ENCODE data around the gene OLFM1. TPM values are rescaled to one million over a fixed set of nuclear protein-coding genes. Genes with fewer than 3 reads are reported as not detected.
"Not testable (repeated sequence)": the region's sequence is repeated elsewhere in the genome, so short reads cannot be mapped to it uniquely, and the experiment has no call there.

The OLFM1 gene
- total RNA-seq, 1 donor from 2014 or later: 0.96 TPM

GRCh38 chr9:135053133-135053532, 34.3 kb upstream of the OLFM1 start:
- no peaks in the 10 kb centered on the region for H3K27me3 ChIP-seq (ENCODE audit: control insufficient read depth, insufficient read depth, low read length)
- H3K4me3 ChIP-seq (ENCODE audit: low read depth, low read length): no peak overlapping the region
- no peak for TF ChIP-seq CTCF (IDR thresholded peaks at IDR 0.05; ENCODE audit: insufficient read depth, low read length, poor library complexity, severe bottlenecking)
- H3K36me3 ChIP-seq (ENCODE audit: control insufficient read depth, insufficient read depth, low read length): no peaks in the 10 kb centered on the region
- no peak for DNase-seq (ENCODE audit: low read depth)

GRCh38 chr9:135055181-135055580, 32.3 kb upstream of the OLFM1 start:
- H3K4me3 ChIP-seq (ENCODE audit: low read depth, low read length): no peak overlapping the region
- TF ChIP-seq CTCF (IDR thresholded peaks at IDR 0.05; ENCODE audit: insufficient read depth, low read length, poor library complexity, severe bottlenecking): no peak
- DNase-seq (ENCODE audit: low read depth): no peak
- H3K36me3 ChIP-seq (ENCODE audit: control insufficient read depth, insufficient read depth, low read length): no peaks in the 10 kb centered on the region
- no peaks in the 10 kb centered on the region for H3K27me3 ChIP-seq (ENCODE audit: control insufficient read depth, insufficient read depth, low read length)

- TF ChIP-seq CTCF (IDR thresholded peaks at IDR 0.05; ENCODE audit: insufficient read depth, low read length, poor library complexity, severe bottlenecking): no peak
- Histone ChIP-seq H3K27me3 (ENCODE audit: control insufficient read depth, insufficient read depth, low read length) (no peaks in the 10 kb centered on the region), H3K36me3 (ENCODE audit: control insufficient read depth, insufficient read depth, low read length) (no peaks in the 10 kb centered on the region), H3K4me3 (ENCODE audit: low read depth, low read length) (no peak overlapping the region)
- DNase-seq (ENCODE audit: low read depth): no peak
Observed at GRCh38 chr9:135056541-135056940, 30.9 kb upstream of the OLFM1 start.

- Histone ChIP-seq H3K36me3 (ENCODE audit: control insufficient read depth, insufficient read depth, low read length) (no peaks in the 10 kb centered on the region), H3K4me3 (ENCODE audit: low read depth, low read length) (no peak overlapping the region), H3K27me3 (ENCODE audit: control insufficient read depth, insufficient read depth, low read length) (no peaks in the 10 kb centered on the region)
- no peak for TF ChIP-seq CTCF (IDR thresholded peaks at IDR 0.05; ENCODE audit: insufficient read depth, low read length, poor library complexity, severe bottlenecking)
- no peak for DNase-seq (ENCODE audit: low read depth)
Observed at GRCh38 chr9:135060461-135061116, 26.9 kb upstream of the OLFM1 start.

- Histone ChIP-seq H3K4me3 (ENCODE audit: low read depth, low read length) (no peak overlapping the region), H3K36me3 (ENCODE audit: control insufficient read depth, insufficient read depth, low read length) (no peaks in the 10 kb centered on the region), H3K27me3 (ENCODE audit: control insufficient read depth, insufficient read depth, low read length) (no peaks in the 10 kb centered on the region)
- TF ChIP-seq CTCF (IDR thresholded peaks at IDR 0.05; ENCODE audit: insufficient read depth, low read length, poor library complexity, severe bottlenecking): no peak
- no peak for DNase-seq (ENCODE audit: low read depth)
Observed at GRCh38 chr9:135061441-135061840, 26.0 kb upstream of the OLFM1 start.

- Histone ChIP-seq H3K4me3 (ENCODE audit: low read depth, low read length) (no peak overlapping the region), H3K27me3 (ENCODE audit: control insufficient read depth, insufficient read depth, low read length) (no peaks in the 10 kb centered on the region), H3K36me3 (ENCODE audit: control insufficient read depth, insufficient read depth, low read length) (no peaks in the 10 kb centered on the region)
- TF ChIP-seq CTCF (IDR thresholded peaks at IDR 0.05; ENCODE audit: insufficient read depth, low read length, poor library complexity, severe bottlenecking): no peak
- no peak for DNase-seq (ENCODE audit: low read depth)
Observed at GRCh38 chr9:135062254-135062653, 25.2 kb upstream of the OLFM1 start.

- H3K27me3 ChIP-seq (ENCODE audit: control insufficient read depth, insufficient read depth, low read length); H3K36me3 ChIP-seq (ENCODE audit: control insufficient read depth, insufficient read depth, low read length); H3K4me3 ChIP-seq (ENCODE audit: low read depth, low read length); DNase-seq (ENCODE audit: low read depth): not testable (repeated sequence)
Observed at GRCh38 chr9:135063466-135063865, 24.0 kb upstream of the OLFM1 start.

- not testable (repeated sequence) for H3K27me3 ChIP-seq (ENCODE audit: control insufficient read depth, insufficient read depth, low read length); H3K4me3 ChIP-seq (ENCODE audit: low read depth, low read length); H3K36me3 ChIP-seq (ENCODE audit: control insufficient read depth, insufficient read depth, low read length); DNase-seq (ENCODE audit: low read depth)
Observed at GRCh38 chr9:135063888-135064287, 23.6 kb upstream of the OLFM1 start.
